Measurements from ENCODE around the gene CSF3R. TPM values are rescaled to one million over a fixed set of nuclear protein-coding genes. Genes with fewer than 3 reads are reported as not detected.
A peak's percentile ranks its signal among the peaks of the same experiment; 100 is the strongest.

The CSF3R gene
- total and polyA plus RNA-seq, 2 donors (not counting 3 experiments of a cell fraction or from before 2014, with no cell fraction given): not detected

DNA sequence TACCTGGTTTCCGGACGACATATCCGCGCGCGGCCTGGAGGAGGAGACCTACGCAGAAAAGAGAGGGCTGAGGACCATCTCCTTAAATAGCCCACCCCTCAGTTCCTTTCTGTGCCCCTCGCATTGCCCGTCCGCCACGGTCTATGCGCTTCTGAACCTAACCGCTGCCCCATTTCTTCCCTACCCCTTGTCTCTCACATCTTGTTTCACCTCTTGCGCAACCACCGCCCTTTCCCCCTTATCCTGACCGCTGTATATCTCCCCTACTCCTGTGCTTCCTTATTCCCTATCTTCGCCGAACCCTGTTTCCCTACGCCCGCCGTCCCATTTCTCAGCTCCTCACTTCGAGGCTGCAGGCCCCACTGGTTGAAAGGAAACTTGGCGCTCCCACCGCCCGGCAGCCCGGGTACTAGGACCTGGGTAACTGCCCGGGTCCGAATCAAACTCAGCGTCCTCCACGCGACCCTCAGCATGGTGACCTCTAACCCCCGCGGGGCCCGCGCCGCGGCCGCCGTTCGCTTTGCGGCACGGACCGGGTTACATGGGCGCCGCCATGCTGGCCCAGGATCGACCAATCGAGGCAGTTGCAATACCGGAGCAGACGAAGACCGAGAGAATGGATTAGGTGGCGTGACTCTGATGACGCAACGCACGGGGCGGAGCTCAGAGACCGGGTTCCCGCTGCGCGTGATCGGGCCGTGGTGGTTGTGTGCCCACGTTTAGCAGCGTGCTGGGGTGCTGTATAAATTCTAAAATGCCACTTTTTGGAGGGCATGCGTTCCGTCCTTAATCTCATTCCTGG is 18.7 kb downstream of the CSF3R start, which contains the start of gene MRPS15:
MRPS15 (minus strand) TSS at position 582 of the 802 bp plus-strand sequence; CDS start at position 473, 109 bp downstream.
- H3K4me1 ChIP-seq (ENCODE audit: control insufficient read depth, extremely low read depth, insufficient read depth, low read length): peaks cover 10% of the 10 kb centered on the region
- CTCF ChIA-PET: interaction anchor here (0.6 to 1.5 kb wide), 7 partner anchors 9 to 121 kb away, joined by 3 to 7 read pairs (median 3); partner anchors contain the start of gene OSCP1
- TF ChIP-seq EZH2 (IDR thresholded peaks at IDR 0.05; ENCODE audit: borderline replicate concordance, low read depth, low read length, severe bottlenecking): no peak
- TF ChIP-seq JUN (IDR thresholded peaks at IDR 0.05; ENCODE audit: borderline replicate concordance, insufficient read depth, insufficient read length, low read depth): peak; percentile 58
- TF ChIP-seq MYC (IDR thresholded peaks at IDR 0.05; ENCODE audit: low read depth, low read length): peak; percentile 79
- TF ChIP-seq POLR2AphosphoS5 (IDR thresholded peaks at IDR 0.05; ENCODE audit: insufficient read depth, low read depth, low read length): peak; percentile 88
- TF ChIP-seq FOS (IDR thresholded peaks at IDR 0.05; ENCODE audit: borderline replicate concordance, insufficient read depth, low read length): no peak
- TF ChIP-seq, protein P1, sequence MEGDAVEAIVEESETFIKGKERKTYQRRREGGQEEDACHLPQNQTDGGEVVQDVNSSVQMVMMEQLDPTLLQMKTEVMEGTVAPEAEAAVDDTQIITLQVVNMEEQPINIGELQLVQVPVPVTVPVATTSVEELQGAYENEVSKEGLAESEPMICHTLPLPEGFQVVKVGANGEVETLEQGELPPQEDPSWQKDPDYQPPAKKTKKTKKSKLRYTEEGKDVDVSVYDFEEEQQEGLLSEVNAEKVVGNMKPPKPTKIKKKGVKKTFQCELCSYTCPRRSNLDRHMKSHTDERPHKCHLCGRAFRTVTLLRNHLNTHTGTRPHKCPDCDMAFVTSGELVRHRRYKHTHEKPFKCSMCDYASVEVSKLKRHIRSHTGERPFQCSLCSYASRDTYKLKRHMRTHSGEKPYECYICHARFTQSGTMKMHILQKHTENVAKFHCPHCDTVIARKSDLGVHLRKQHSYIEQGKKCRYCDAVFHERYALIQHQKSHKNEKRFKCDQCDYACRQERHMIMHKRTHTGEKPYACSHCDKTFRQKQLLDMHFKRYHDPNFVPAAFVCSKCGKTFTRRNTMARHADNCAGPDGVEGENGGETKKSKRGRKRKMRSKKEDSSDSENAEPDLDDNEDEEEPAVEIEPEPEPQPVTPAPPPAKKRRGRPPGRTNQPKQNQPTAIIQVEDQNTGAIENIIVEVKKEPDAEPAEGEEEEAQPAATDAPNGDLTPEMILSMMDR (IDR thresholded peaks at IDR 0.05; ENCODE audit: extremely low read depth in 1 of 2, insufficient read depth in 1 of 2, low read depth in 1 of 2, low read length in 2 of 2): no peak
- TF ChIP-seq, protein P2, sequence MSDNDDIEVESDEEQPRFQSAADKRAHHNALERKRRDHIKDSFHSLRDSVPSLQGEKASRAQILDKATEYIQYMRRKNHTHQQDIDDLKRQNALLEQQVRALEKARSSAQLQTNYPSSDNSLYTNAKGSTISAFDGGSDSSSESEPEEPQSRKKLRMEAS (IDR thresholded peaks at IDR 0.05; ENCODE audit: insufficient read depth, insufficient read length): peak; percentile 75
- TF ChIP-seq POLR2A (IDR thresholded peaks at IDR 0.05; ENCODE audit: low read depth, low read length): peak; percentile 89
- no peak for TF ChIP-seq GATA2 (IDR thresholded peaks at IDR 0.05; ENCODE audit: insufficient read depth, insufficient read length, low read depth, low read length)
- H3K9ac ChIP-seq (replicated peaks; ENCODE audit: extremely low read depth, insufficient read depth, low read length): peak within 1 kb of the TSS; percentile 92
- H3K36me3 ChIP-seq (ENCODE audit: control insufficient read depth in 2 of 2, extremely low read depth in 1 of 2, insufficient read depth in 2 of 2, low read length in 2 of 2): peaks cover 5 to 11% of the 10 kb centered on the region in 2 experiments
- FAIRE-seq: peak; percentile 97
- H2AFZ ChIP-seq (ENCODE audit: low read depth, low read length): peak within 1 kb of the TSS; percentile 89
- no peaks in the 10 kb centered on the region for H3K9me1 ChIP-seq (replicated peaks; ENCODE audit: control insufficient read depth, extremely low read depth, insufficient read depth, low read length)
- intact Hi-C loops (cut with micrococcal nuclease) (loop anchor here (1.0 kb wide), 1 partner anchor 14 kb away; the partner anchor contains the start of gene OSCP1), dilution Hi-C loops (cut with MboI; ENCODE audit: extremely low pct_ligation_motif_present, low sequenced_read_pairs) (no loop called here)
- H3K27me3 ChIP-seq (ENCODE audit: control insufficient read depth in 2 of 2, insufficient read depth in 2 of 2, low read length in 2 of 2): no peaks in the 10 kb centered on the region
- POLR2A ChIA-PET: interaction anchor here (1.1 kb wide), 1 partner anchor 13 kb away, joined by 7 read pairs; the partner anchor contains the start of gene OSCP1
- no TSS peak for BruUV-seq (replicated peaks)
- peak; percentile 94 for DNase-seq (ENCODE audit: low read depth, low spot score)
- H3K4me3 ChIP-seq (replicated peaks in 1 of 3; ENCODE audit: insufficient read depth in 1 of 3, low read depth in 1 of 3, low read length in 3 of 3): peak within 1 kb of the TSS; percentile 63 to 86 (median 85)
- peaks cover 13% of the 10 kb centered on the region for H3K79me2 ChIP-seq (ENCODE audit: control insufficient read depth, insufficient read depth, low read length)
- H3K9me3 ChIP-seq (replicated peaks; ENCODE audit: control insufficient read depth, insufficient read depth, low read length): no peaks in the 10 kb centered on the region
- H4K20me1 ChIP-seq (replicated peaks; ENCODE audit: control insufficient read depth, extremely low read depth, insufficient read depth, low read length): no peaks in the 10 kb centered on the region
- peak within 1 kb of the TSS; percentile 81 for H3K4me2 ChIP-seq (ENCODE audit: insufficient read depth, low read length)
- peak within 1 kb of the TSS; percentile 87 for H3K27ac ChIP-seq (ENCODE audit: insufficient read depth, low read depth, low read length)

All from endothelial cell of umbilical vein (primary cell).